H9 (cell line): Measurements from ENCODE around the gene MYLK4. TPM values are rescaled to one million over a fixed set of nuclear protein-coding genes. Genes with fewer than 3 reads are reported as not detected.

Source experiments
- DNase-seq: peaks from one replicate; pipeline ENCODE4 v3.0.0-alpha.2; 2017
- H2AFZ ChIP-seq: one replicate; pipeline ENCODE4 v1.6.1; 2013; ENCODE audit warnings: mild to moderate bottlenecking, low read length, control low read depth, moderate library complexity
- H2AK5ac ChIP-seq: 2 replicates; pipeline ENCODE4 v1.6.1; 2013; ENCODE audit warnings: low read length, control low read depth, mixed read lengths; ENCODE audit not compliant: insufficient read length
- H2BK120ac ChIP-seq: one replicate; pipeline ENCODE4 v1.6.1; 2013; ENCODE audit warnings: low read depth, mild to moderate bottlenecking, low read length, control low read depth, inconsistent platforms; ENCODE audit not compliant: poor library complexity, severe bottlenecking
- H2BK12ac ChIP-seq: 2 replicates; pipeline ENCODE4 v1.6.1; 2013; ENCODE audit warnings: low read length, control low read depth, mixed read lengths, low read depth; ENCODE audit not compliant: insufficient read length
- H2BK15ac ChIP-seq: 2 replicates; pipeline ENCODE4 v1.6.1; 2013; ENCODE audit warnings: low read depth, low read length, control low read depth
- H2BK20ac ChIP-seq: one replicate; pipeline ENCODE4 v1.6.1; 2013; ENCODE audit warnings: low read depth, mild to moderate bottlenecking, low read length, control low read depth, inconsistent platforms; ENCODE audit not compliant: poor library complexity, severe bottlenecking
- H2BK5ac ChIP-seq: 2 replicates; pipeline ENCODE4 v1.6.1; 2013; ENCODE audit warnings: low read length, control low read depth, mixed read lengths; ENCODE audit not compliant: insufficient read length
- H3K14ac ChIP-seq: 2 replicates; pipeline ENCODE4 v1.6.1; 2013; ENCODE audit warnings: low read length, control low read depth; ENCODE audit not compliant: insufficient read depth
- H3K18ac ChIP-seq: 2 replicates; pipeline ENCODE4 v1.6.1; 2013; ENCODE audit warnings: low read depth, mild to moderate bottlenecking, mixed read lengths, low read length, control low read depth; ENCODE audit not compliant: insufficient read length
- H3K23ac ChIP-seq: 2 replicates; pipeline ENCODE4 v1.6.1; 2013; ENCODE audit warnings: low read length, control low read depth, mixed read lengths, low read depth; ENCODE audit not compliant: insufficient read length
- H3K23me2 ChIP-seq: 2 replicates; pipeline ENCODE4 v1.6.1; 2013; ENCODE audit warnings: low read depth, mild to moderate bottlenecking, mixed read lengths, low read length, control low read depth; ENCODE audit not compliant: insufficient read length, poor library complexity, severe bottlenecking
- H3K27ac ChIP-seq: 2 replicates; pipeline ENCODE4 v1.5.1; 2013; ENCODE audit warnings: low read length, control low read depth, mixed read lengths, low read depth; ENCODE audit not compliant: insufficient read length
- H3K27me3 ChIP-seq: 2 replicates; pipeline ENCODE4 v1.6.1; 2013; ENCODE audit warnings: low read length, control low read depth, inconsistent platforms; ENCODE audit not compliant: insufficient read depth
- H3K4ac ChIP-seq: 2 replicates; pipeline ENCODE4 v1.6.1; 2013; ENCODE audit warnings: low read depth, mild to moderate bottlenecking, control low read depth, inconsistent platforms, low read length, moderate library complexity
- H3K4me1 ChIP-seq: 2 replicates; pipeline ENCODE4 v1.6.1; 2013; ENCODE audit warnings: low read length, control low read depth, inconsistent platforms; ENCODE audit not compliant: insufficient read depth
- H3K4me2 ChIP-seq: 2 replicates; pipeline ENCODE4 v1.6.1; 2013; ENCODE audit warnings: low read length, control low read depth, mixed read lengths; ENCODE audit not compliant: insufficient read length, insufficient read depth
- H3K56ac ChIP-seq: 2 replicates; pipeline ENCODE4 v1.6.1; 2013; ENCODE audit warnings: low read depth, mild to moderate bottlenecking, mixed read lengths, low read length, control low read depth; ENCODE audit not compliant: insufficient read length
- H3K79me1 ChIP-seq: 2 replicates; pipeline ENCODE4 v1.6.1; 2013; ENCODE audit warnings: low read depth, mild to moderate bottlenecking, moderate library complexity, low read length, control low read depth, inconsistent platforms; ENCODE audit not compliant: insufficient read depth, poor library complexity, severe bottlenecking
- H3K79me2 ChIP-seq: 2 replicates; pipeline ENCODE4 v1.6.1; 2013; ENCODE audit warnings: low read length, control low read depth, inconsistent platforms; ENCODE audit not compliant: insufficient read depth
- H3K9ac ChIP-seq: 2 replicates; pipeline ENCODE4 v1.6.1; 2013; ENCODE audit warnings: low read length, control low read depth, mixed read lengths; ENCODE audit not compliant: insufficient read length; ENCODE audit errors: extremely low read depth
- H3K9me3 ChIP-seq: one replicate; pipeline ENCODE4 v1.6.1; 2013; ENCODE audit warnings: low read depth, low read length, inconsistent platforms; ENCODE audit not compliant: control insufficient read depth
- H3T11ph ChIP-seq: one replicate; pipeline ENCODE4 v1.6.1; 2013; ENCODE audit warnings: mild to moderate bottlenecking, low read length, control low read depth, inconsistent platforms
- H4K20me1 ChIP-seq: one replicate; pipeline ENCODE4 v1.6.1; 2013; ENCODE audit not compliant: control insufficient read depth, insufficient read length, insufficient read depth
- H4K5ac ChIP-seq: 2 replicates; pipeline ENCODE4 v1.6.1; 2013; ENCODE audit warnings: low read depth, mild to moderate bottlenecking, mixed read lengths, low read length, control low read depth; ENCODE audit not compliant: insufficient read length
- H4K8ac ChIP-seq: replicated peaks from 2 replicates; pipeline ENCODE4 v1.6.1; 2013; ENCODE audit warnings: low read length, control low read depth, mixed read lengths, low read depth; ENCODE audit not compliant: insufficient read length
- H4K91ac ChIP-seq: 2 replicates; pipeline ENCODE4 v1.6.1; 2013; ENCODE audit warnings: low read depth, mild to moderate bottlenecking, moderate library complexity, mixed read lengths, low read length, control low read depth; ENCODE audit not compliant: insufficient read length
- H3K27ac Mint-ChIP-seq, 3 experiments: 2 replicates in 2 of 3; 3 replicates in 1 of 3; pipeline ENCODE4 v1.8.0; 2020 to 2021; ENCODE audit warnings: mixed read lengths in 3 of 3, mild to moderate bottlenecking in 1 of 3, moderate library complexity in 1 of 3
- H3K27me3 Mint-ChIP-seq: 2 replicates; pipeline ENCODE4 v1.8.0; 2021; ENCODE audit warnings: low read depth, mild to moderate bottlenecking, moderate library complexity, mixed read lengths
- H3K36me3 Mint-ChIP-seq, 3 experiments: 2 replicates in 2 of 3; 3 replicates in 1 of 3; pipeline ENCODE4 v1.8.0; 2020 to 2021; ENCODE audit warnings: low read depth in 3 of 3, mixed read lengths in 3 of 3; ENCODE audit not compliant: insufficient read depth in 1 of 3
- H3K4me1 Mint-ChIP-seq, 2 experiments: 2 replicates each; pipeline ENCODE4 v1.8.0; 2020; ENCODE audit warnings: mixed read lengths in 2 of 2
- H3K4me3 Mint-ChIP-seq, 2 experiments: 2 replicates in 1 of 2; 3 replicates in 1 of 2; pipeline ENCODE4 v1.8.0; 2020 to 2021; ENCODE audit warnings: mild to moderate bottlenecking in 2 of 2, mixed read lengths in 2 of 2, moderate library complexity in 1 of 2
- H3K9me3 Mint-ChIP-seq, 2 experiments: 2 replicates in 1 of 2; 3 replicates in 1 of 2; pipeline ENCODE4 v1.8.0; 2020; ENCODE audit warnings: mild to moderate bottlenecking in 2 of 2, mixed read lengths in 2 of 2, moderate library complexity in 1 of 2
- CTCF ChIP-seq: fragments of 200-600 bp; sonication (generic); conservative IDR thresholded peaks from 3 replicates; pipeline ENCODE4 v1.8.0; 2021; ENCODE audit warnings: antibody characterized with exemption, mild to moderate bottlenecking
- WGBS: extraction: QIAGEN DNeasy Blood & Tissue Kit; methylation state at CpG from one replicate; pipeline ENCODE4 v1.1.7; 2013; ENCODE audit warnings: missing lambda C conversion rate, low lambda C conversion rate, mixed read lengths; ENCODE audit not compliant: insufficient read length; ENCODE audit errors: extremely low coverage; 5-methylcytosine and 5-hydroxymethylcytosine counted together
- total RNA-seq: library from RNA; stranded (reverse); gene quantifications from 2 replicates; pipeline ENCODE4 v1.2.1, GENCODE V29; 2021

The MYLK4 gene
- total RNA-seq, 1 experiment from 2014 or later: 0.28 TPM

DNA sequence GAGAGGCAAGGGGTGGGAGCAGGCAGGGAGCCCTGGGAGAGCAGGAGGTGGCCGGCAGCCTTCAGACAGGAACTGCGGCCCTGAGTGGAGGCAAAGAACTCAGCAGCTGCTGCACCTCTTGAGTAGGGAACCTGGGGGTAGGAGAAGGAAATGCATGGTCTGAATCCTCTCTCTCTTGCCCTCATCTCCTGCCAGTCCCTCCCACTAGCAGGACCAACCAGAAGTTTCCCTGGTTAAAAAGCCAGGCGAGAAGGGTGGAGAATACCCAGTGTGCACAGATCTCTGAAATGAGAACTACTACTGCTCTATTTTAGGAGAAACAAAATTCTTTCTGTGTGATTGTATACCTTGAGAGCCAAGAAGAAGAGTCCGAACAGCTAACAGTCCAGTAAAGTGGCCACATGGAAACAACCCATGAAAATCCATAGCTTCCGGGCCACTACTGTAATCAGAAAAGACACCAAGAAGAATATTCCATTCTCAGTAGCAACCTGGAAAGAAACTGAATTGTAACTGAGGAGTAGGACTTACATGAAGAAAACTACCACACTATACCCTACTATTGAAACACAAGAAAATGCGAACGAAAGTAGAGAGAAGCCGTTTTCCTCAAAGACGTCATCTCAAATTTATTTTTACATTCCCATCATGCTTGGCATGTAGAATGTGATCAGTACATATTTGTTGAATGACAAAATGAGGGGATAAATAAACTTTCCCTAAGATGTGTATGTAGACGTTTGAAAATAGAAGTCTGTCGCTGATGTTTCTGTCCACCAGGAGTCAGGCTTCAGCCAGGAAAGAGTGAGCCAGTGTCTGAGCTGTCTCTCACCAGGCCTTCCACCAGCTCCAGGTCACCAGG is 40.1 kb upstream of the MYLK4 start:
- Histone ChIP-seq H3K4ac (no peak overlapping the region), H3K79me2 (no peaks in the 10 kb centered on the region), H4K5ac (no peak overlapping the region), H2BK5ac (no peak overlapping the region), H4K8ac (no peak overlapping the region), H3K14ac (no peak overlapping the region), H3K4me2 (no peak overlapping the region), H3K56ac (no peak overlapping the region), H3K27ac (no peak overlapping the region), H2AK5ac (no peak overlapping the region), H3T11ph (no peak overlapping the region), H3K4me1 (no peaks in the 10 kb centered on the region), H2BK120ac (no peak overlapping the region), H3K27me3 (no peaks in the 10 kb centered on the region), H3K79me1 (no peaks in the 10 kb centered on the region), H2BK15ac (no peak overlapping the region), H2BK12ac (no peak overlapping the region), H2BK20ac (no peak overlapping the region), H2AFZ (no peak overlapping the region), H3K9ac (no peak overlapping the region), H3K23ac (no peak overlapping the region), H3K18ac (no peak overlapping the region), H4K91ac (no peak overlapping the region), H3K9me3 (no peaks in the 10 kb centered on the region), H3K23me2 (no peaks in the 10 kb centered on the region), H4K20me1 (no peaks in the 10 kb centered on the region)
- no CpG with 5 or more reads among the region's 11 CpGs for WGBS
- no peak overlapping the region for H3K4me3 Mint-ChIP-seq
- TF ChIP-seq CTCF: peak; percentile 86
- peaks cover 12 to 18% of the 10 kb centered on the region in 2 experiments for H3K4me1 Mint-ChIP-seq
- H3K36me3 Mint-ChIP-seq: peaks cover 15 to 23% (median 20%) of the 10 kb centered on the region in 3 experiments; a peak in 6 of 7 replicates
- peak overlapping the region; percentile 42 to 96 (median 86); a peak in 6 of 7 replicates for H3K27ac Mint-ChIP-seq
- H3K9me3 Mint-ChIP-seq: no peaks in the 10 kb centered on the region; a peak in 1 of 5 replicates
- DNase-seq: peak; percentile 79
- no peaks in the 10 kb centered on the region for H3K27me3 Mint-ChIP-seq
